ENCODE data around the gene SLC7A10. TPM values are rescaled to one million over a fixed set of nuclear protein-coding genes. Genes with fewer than 3 reads are reported as not detected.

Gene SLC7A10
- total and polyA plus RNA-seq, 2 donors from 2014 or later, result 0.41 TPM; not detected in 1

GRCh38 chr19:33196446-33197193 lies 29.0 kb downstream of the SLC7A10 start:
- Histone ChIP-seq H3K36me3 (ENCODE audit: control insufficient read depth in 2 of 3, insufficient read depth in 3 of 3, low read length in 3 of 3) (no peaks in the 10 kb centered on the region), H3K4me1 (ENCODE audit: control insufficient read depth in 2 of 3, insufficient read depth in 2 of 3, low read depth in 1 of 3, low read length in 3 of 3) (peaks cover 0 to 3% (median 0%) of the 10 kb centered on the region in 3 donors), H3K27ac (ENCODE audit: low read depth in 2 of 2, low read length in 2 of 2) (no peak overlapping the region), H3K9ac (ENCODE audit: low read length in 3 of 3) (no peak overlapping the region), H3K27me3 (ENCODE audit: control insufficient read depth, insufficient read depth, low read length) (no peaks in the 10 kb centered on the region), H3K9me3 (ENCODE audit: control insufficient read depth in 2 of 3, insufficient read depth in 1 of 3, low read length in 3 of 3) (no peaks in the 10 kb centered on the region), H3K4me3 (ENCODE audit: low read length in 3 of 3) (no peak overlapping the region)
- DNase-seq (no peak), FAIRE-seq (no peak)
- no peak for TF ChIP-seq CTCF (IDR thresholded peaks at IDR 0.05; ENCODE audit: borderline replicate concordance, extremely low read depth, insufficient read depth)
- intact Hi-C loops (cut with DNase I), result no loop called here

GRCh38 chr19:33195645-33196347 lies 29.9 kb downstream of the SLC7A10 start:
- no peaks in the 10 kb centered on the region for H3K27me3 ChIP-seq (ENCODE audit: control insufficient read depth, insufficient read depth, low read length)
- FAIRE-seq (no peak), DNase-seq (peak in 2 of 5 donors; percentile 61 to 69)
- H3K9ac ChIP-seq (ENCODE audit: low read length in 3 of 3), result peak overlapping the region in 1 of 3 donors; percentile 34
- intact Hi-C loops (cut with DNase I), result no loop called here
- peak overlapping the region; percentile 1 to 52 (median 9) for H3K4me3 ChIP-seq (ENCODE audit: low read length in 3 of 3)
- peaks cover 0 to 3% (median 0%) of the 10 kb centered on the region in 3 donors for H3K4me1 ChIP-seq (ENCODE audit: control insufficient read depth in 2 of 3, insufficient read depth in 2 of 3, low read depth in 1 of 3, low read length in 3 of 3)
- H3K9me3 ChIP-seq (ENCODE audit: control insufficient read depth in 2 of 3, insufficient read depth in 1 of 3, low read length in 3 of 3), result no peaks in the 10 kb centered on the region
- no peak for TF ChIP-seq CTCF (IDR thresholded peaks at IDR 0.05; ENCODE audit: borderline replicate concordance, extremely low read depth, insufficient read depth)
- no peaks in the 10 kb centered on the region for H3K36me3 ChIP-seq (ENCODE audit: control insufficient read depth in 2 of 3, insufficient read depth in 3 of 3, low read length in 3 of 3)
- H3K27ac ChIP-seq (ENCODE audit: low read depth in 2 of 2, low read length in 2 of 2), result no peak overlapping the region

- no peak for FAIRE-seq
- no peaks in the 10 kb centered on the region for H3K9me3 ChIP-seq (ENCODE audit: control insufficient read depth in 2 of 3, insufficient read depth in 1 of 3, low read length in 3 of 3)
- intact Hi-C loops (cut with DNase I), result no loop called here
Measured at GRCh38 chr19:33194886-33195644, 30.6 kb downstream of the SLC7A10 start.

More at GRCh38 chr19:33194886-33195644, 30.6 kb downstream of the SLC7A10 start:
- TF ChIP-seq CTCF (IDR thresholded peaks at IDR 0.05; ENCODE audit: borderline replicate concordance, extremely low read depth, insufficient read depth), result no peak
- Histone ChIP-seq H3K27me3 (ENCODE audit: control insufficient read depth, insufficient read depth, low read length) (no peaks in the 10 kb centered on the region), H3K36me3 (ENCODE audit: control insufficient read depth in 2 of 3, insufficient read depth in 3 of 3, low read length in 3 of 3) (no peaks in the 10 kb centered on the region), H3K4me1 (ENCODE audit: control insufficient read depth in 2 of 3, insufficient read depth in 2 of 3, low read depth in 1 of 3, low read length in 3 of 3) (peaks cover 0 to 3% (median 0%) of the 10 kb centered on the region in 3 donors), H3K4me3 (ENCODE audit: low read length in 3 of 3) (peak overlapping the region; percentile 1 to 52 (median 9)), H3K27ac (ENCODE audit: low read depth in 2 of 2, low read length in 2 of 2) (no peak overlapping the region), H3K9ac (ENCODE audit: low read length in 3 of 3) (peak overlapping the region in 1 of 3 donors; percentile 34)
- DNase-seq, result peak; percentile 23 to 79 (median 58)
